HG03378 (cell line): ENCODE data around the gene ZNF57.
"Not testable (repeated sequence)": the region's sequence is repeated elsewhere in the genome, so short reads cannot be mapped to it uniquely, and the experiment has no call there.

Experiments used
- ATAC-seq: cut with Tn5 transposase; IDR thresholded peaks from one replicate; pipeline ENCODE4 v1.9.1; 2021; ENCODE audit warnings: mild to moderate bottlenecking, moderate library complexity; ENCODE audit not compliant: unreplicated experiment

ZNF57 gene

GRCh38 chr19:2900296-2901252 is at the start of gene ZNF57:
TSS of gene ZNF57 (plus strand) at chr19:2900928. CDS start at chr19:2901046, 118 bp downstream.
- peak; percentile 87 for ATAC-seq

GRCh38 chr19:2852598-2852997 is 48.1 kb upstream of the ZNF57 start:
- ATAC-seq = no peak

- ATAC-seq = no peak
Measured at GRCh38 chr19:2853015-2853606, 47.6 kb upstream of the ZNF57 start.

GRCh38 chr19:2854849-2855248 is 45.9 kb upstream of the ZNF57 start:
- no peak for ATAC-seq

DNA sequence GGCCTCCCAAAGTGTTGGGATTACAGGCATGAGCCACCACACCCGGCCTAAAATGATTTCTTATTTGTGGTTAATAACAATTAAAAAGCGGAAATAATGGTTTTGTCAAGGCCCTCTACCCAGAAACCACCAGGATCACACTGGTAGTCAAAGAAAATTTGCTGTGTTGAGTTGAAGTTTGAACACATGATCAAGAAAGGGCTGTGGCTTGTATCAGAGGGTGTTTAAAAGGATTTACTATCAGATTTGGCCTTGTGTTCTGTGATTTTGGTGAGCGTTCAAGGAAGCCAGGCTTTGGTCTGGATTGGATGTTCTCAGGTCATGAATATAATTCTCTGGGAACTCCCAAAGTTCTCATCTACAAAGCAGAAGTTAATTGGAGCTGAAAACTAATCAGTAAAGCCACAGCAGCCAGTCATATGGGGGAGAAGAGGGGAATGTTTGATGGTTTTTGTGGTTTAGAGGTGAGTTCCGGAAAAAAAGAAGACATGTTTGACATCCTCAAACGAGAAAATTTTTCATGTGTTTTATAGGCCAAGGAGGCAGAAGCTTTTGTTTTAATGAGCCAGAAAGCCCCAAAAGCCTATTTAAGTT is 44.2 kb upstream of the ZNF57 start:
- no peak for ATAC-seq

DNA sequence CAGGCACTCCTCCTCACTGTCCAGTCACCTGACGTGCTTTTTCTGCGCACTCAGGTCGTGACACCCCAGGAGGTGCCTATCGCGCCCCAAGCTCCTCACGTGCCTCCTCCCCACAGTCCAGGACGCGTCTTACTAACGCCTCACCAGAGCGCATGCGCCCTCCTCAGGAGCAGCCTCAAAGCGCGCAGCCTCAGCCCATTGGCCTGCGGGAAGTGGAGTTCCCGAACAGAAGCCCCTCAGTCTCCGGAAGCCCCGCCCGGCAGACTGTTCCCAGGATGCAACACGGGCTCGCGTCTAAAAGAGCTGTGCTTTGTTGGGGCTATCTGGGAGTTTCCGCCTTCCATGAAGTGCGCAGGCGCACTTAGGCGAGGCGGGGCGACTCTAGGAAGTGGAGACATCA is 41.9 kb upstream of the ZNF57 start:
- ATAC-seq = no peak

DNA sequence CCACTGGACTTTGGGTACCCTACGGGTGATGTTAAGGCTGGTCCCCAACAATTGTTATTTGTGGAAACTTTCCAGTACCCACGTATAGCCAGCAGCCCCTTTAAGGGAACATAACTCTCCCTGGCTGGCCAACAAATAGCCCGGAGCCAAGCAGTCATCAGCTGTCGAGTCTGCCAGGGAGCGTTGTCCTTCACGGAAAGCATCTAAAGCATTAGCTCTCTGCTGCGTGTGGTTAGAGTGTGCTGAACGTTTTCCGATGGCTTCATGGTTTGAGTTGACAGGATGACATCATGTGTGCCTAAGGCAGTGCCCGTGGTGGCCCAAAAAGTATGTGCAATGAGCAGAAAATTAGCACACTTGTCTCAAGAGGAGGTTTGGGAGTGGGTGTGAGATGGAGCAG is 36.9 kb upstream of the ZNF57 start:
- no peak for ATAC-seq

GRCh38 chr19:2865334-2866100 is 35.2 kb upstream of the ZNF57 start:
- ATAC-seq = no peak

DNA sequence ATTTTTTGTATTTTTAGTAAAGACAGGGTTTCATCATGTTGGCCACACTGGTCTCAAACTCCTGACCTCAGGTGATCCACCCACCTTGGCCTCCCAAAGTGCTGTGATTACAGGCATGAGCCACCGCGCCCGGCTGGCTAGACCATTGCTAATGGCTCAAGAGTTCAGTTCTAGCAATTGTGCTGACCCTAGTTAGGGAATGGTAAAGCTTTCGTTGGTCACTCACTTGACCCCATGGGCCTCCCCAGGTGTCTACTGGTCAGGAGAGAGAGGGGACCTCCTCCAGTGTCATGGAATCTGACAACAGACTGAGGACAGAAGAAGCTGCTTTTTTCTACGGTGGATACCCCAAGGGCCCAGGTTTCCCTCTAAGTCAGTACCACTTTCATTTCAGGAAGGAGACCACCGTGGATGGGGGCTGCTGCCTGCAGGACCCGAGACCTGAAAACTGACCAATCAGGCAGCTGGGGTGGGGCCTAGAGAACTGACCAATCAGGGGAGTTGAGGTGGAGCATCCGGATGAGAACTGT is 34.2 kb upstream of the ZNF57 start:
- no peak for ATAC-seq

GRCh38 chr19:2867025-2867991 is 33.4 kb upstream of the ZNF57 start, which contains the start of gene ZNF556:
TSS of gene ZNF556 (plus strand) at chr19:2867335. CDS start at chr19:2867422, 87 bp downstream.
- no peak for ATAC-seq

DNA sequence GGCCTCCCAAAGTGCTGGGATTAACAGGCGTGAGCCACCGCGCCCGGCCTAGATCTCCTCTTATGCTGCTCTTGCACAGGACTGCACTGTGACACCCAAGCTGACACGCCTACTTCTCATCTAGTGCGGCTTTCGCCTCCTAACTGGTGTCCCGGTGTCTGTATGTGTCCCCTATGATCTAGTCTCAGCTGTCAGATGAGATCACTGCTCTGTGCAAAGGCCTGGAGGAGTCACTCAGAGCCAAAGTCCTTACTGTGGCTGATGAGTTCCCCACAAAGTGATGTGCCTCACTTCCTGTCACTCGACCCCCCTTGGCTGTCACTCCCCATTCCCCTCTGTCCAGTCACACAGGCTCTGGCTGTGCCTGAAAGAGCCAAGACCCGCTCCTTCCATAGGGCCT is 31.1 kb upstream of the ZNF57 start:
- no peak for ATAC-seq

- not testable (repeated sequence) for ATAC-seq
Measured at GRCh38 chr19:2872175-2872574, 28.6 kb upstream of the ZNF57 start.

DNA sequence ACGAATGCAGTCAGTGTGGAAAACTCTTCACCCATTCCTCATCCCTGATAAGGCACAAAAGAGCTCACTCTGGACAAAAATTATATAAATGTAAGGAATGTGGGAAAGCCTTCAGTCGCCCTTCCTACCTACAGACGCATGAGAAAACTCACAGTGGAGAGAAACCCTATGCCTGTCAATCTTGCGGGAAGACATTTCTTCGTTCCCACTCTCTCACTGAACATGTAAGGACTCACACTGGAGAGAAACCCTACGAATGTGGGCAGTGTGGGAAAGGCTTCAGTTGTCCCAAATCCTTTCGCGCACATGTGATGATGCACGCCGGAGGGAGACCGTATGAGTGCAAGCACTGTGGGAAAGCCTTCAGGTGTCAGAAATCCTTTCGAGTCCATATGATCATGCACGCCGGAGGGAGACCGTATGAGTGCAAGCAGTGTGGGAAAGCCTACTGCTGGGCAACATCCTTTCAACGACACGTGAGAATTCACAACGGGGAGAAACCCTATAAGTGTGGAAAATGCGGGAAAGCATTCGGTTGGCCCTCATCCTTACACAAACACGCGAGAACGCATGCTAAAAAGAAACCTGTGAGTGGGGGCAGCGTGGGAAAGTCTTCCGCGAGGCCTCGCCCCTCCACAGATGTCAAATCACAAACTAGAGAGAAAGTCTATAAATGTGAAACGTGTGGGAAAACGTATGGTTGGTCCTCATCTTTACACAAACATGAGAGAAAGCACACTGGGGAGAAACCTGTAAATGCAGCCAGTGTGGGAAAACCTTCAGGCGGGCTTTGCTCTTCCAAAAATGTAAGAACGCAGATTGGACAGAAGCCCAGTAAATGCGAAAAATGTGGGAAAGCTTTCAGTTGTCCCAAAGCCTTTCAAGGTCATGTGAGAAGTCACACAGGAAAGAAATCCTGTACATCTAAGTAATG is 23.1 kb upstream of the ZNF57 start:
- ATAC-seq = no peak

- no peak for ATAC-seq
Measured at GRCh38 chr19:2883686-2884439, 16.9 kb upstream of the ZNF57 start.

DNA sequence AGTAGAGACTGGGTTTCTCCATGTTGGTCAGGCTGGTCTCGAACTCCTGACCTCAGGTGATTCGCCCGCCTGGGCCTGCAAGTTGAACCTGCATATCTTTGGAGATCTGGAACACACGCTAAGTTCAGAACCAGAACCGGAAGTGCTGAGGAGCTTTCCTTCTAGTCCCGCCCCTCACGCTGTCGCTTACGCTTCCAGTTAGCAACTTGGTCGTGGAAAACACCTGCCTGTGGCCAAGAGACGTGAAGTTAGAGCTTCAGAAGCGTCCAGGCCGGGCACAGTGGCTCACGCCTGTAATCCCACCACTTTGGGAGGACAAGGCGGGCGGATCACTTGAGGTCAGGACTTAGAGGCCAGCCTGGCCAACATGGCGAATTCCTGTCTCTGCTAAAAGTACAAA is 15.0 kb upstream of the ZNF57 start:
- no peak for ATAC-seq

GRCh38 chr19:2887391-2887914 is 13.3 kb upstream of the ZNF57 start:
- no peak for ATAC-seq

DNA sequence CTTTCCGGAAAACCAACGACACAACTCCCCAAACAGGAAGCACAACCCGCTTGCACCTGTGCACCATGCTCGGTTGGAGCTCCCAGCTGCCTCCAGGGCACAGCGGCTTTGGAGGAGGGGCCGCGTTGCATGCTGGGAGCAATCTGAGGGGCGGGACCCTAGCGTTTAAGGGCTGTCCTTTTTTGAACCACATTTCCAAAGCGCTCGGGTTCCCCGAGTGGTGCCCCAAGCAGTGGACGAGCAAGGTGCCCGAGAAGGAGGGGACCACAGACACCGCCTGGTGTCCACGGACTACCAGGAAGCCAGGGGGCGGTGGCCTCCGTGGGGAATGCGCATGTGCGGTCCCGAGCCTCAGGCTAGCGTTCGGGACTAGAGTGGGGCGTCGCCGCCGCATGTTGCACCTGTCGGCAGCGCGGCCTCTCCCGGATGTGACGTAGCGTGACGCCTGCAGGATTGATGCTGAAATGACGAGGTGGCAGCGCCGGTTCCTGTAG is 11.9 kb upstream of the ZNF57 start:
- no peak for ATAC-seq
